Breast epithelium (tissue), 3 donors: Measurements from ENCODE around the gene GTPBP1.
A peak's percentile ranks its signal among the peaks of the same experiment; 100 is the strongest.

Experiments
- CTCF ChIP-seq, 3 donors: fragments of 450-650 bp; IDR thresholded peaks; one replicate each; pipeline ENCODE4 v1.5.1; 2016 to 2017; ENCODE audit warnings: antibody characterized with exemption in 3 of 3, mild to moderate bottlenecking in 3 of 3, moderate library complexity in 3 of 3
- POLR2AphosphoS5 ChIP-seq, 3 donors: sonication (generic); formaldehyde crosslinking; IDR thresholded peaks; one replicate each; pipeline ENCODE4 v1.6.1; 2017; ENCODE audit warnings: antibody characterized with exemption in 3 of 3

- TF ChIP-seq CTCF (IDR thresholded peaks at IDR 0.05), result peak; percentile 53 to 68 (median 55)
- peak in 1 of 3 donors; percentile 9 for TF ChIP-seq POLR2AphosphoS5 (IDR thresholded peaks at IDR 0.05)
These were observed 27.6 kb downstream of the GTPBP1 start for GRCh38 chr22:38733329-38733723.
